CD4-positive, CD25-positive, alpha-beta regulatory T cell (primary cell): Measurements from ENCODE around the gene TFF2. TPM values are rescaled to one million over a fixed set of nuclear protein-coding genes. Genes with fewer than 3 reads are reported as not detected.

ENCODE experiments used
- ATAC-seq, 2 donors: fragments of 150-1000 bp; cut with Tn5 transposase; one replicate each; pipeline ENCODE4 v1.10.0; 2021; ENCODE audit warnings: low read depth in 2 of 2, moderate number of reproducible peaks in 2 of 2, moderate library complexity in 1 of 2
- DNase-seq, 3 donors: peaks; one replicate each; pipeline versions ENCODE4 v3.0.0 to v3.0.0-alpha.2; 2012 to 2022; ENCODE audit warnings: mixed read lengths in 1 of 3
- H3K27ac ChIP-seq: one replicate; pipeline ENCODE4 v1.7.0; 2013; ENCODE audit warnings: mild to moderate bottlenecking, low read length; ENCODE audit not compliant: insufficient read depth, poor library complexity, severe bottlenecking
- H3K27me3 ChIP-seq: one replicate; pipeline ENCODE4 v1.7.0; 2013; ENCODE audit warnings: low read length; ENCODE audit not compliant: control insufficient read depth, insufficient read depth
- H3K36me3 ChIP-seq: one replicate; pipeline ENCODE4 v1.7.0; 2013; ENCODE audit warnings: mild to moderate bottlenecking, low read length, moderate library complexity; ENCODE audit not compliant: control insufficient read depth, insufficient read depth
- H3K4me1 ChIP-seq: 2 replicates; pipeline ENCODE4 v1.7.0; 2013; ENCODE audit warnings: mild to moderate bottlenecking, low read length; ENCODE audit not compliant: insufficient read depth, control insufficient read depth, poor library complexity, severe bottlenecking
- H3K4me3 ChIP-seq: one replicate; pipeline ENCODE4 v1.7.0; 2013; ENCODE audit warnings: low read depth, mild to moderate bottlenecking, low read length, moderate library complexity
- H3K9me3 ChIP-seq, 2 experiments: 1 replicate in 1 of 2; 2 replicates in 1 of 2; pipeline ENCODE4 v1.7.0; 2013; ENCODE audit warnings: low read length in 2 of 2, mild to moderate bottlenecking in 1 of 2, moderate library complexity in 1 of 2; ENCODE audit not compliant: control insufficient read depth in 2 of 2
- H3K27ac Mint-ChIP-seq, 3 donors: one replicate each; pipeline ENCODE4 v1.8.0; 2020 to 2022; ENCODE audit warnings: mild to moderate bottlenecking in 3 of 3, mixed read lengths in 3 of 3, moderate library complexity in 2 of 3
- H3K27me3 Mint-ChIP-seq: one replicate; pipeline ENCODE4 v1.8.0; 2022; ENCODE audit warnings: mild to moderate bottlenecking, mixed read lengths
- H3K36me3 Mint-ChIP-seq: one replicate; pipeline ENCODE4 v1.8.0; 2020; ENCODE audit warnings: mixed read lengths
- H3K4me1 Mint-ChIP-seq, 4 donors: one replicate each; pipeline ENCODE4 v1.8.0; 2020 to 2022; ENCODE audit warnings: mixed read lengths in 4 of 4, mild to moderate bottlenecking in 1 of 4
- H3K4me3 Mint-ChIP-seq, 4 donors: one replicate each; pipeline ENCODE4 v1.8.0; 2020 to 2022; ENCODE audit warnings: mild to moderate bottlenecking in 4 of 4, mixed read lengths in 4 of 4, moderate library complexity in 3 of 4
- H3K9me3 Mint-ChIP-seq, 7 donors: one replicate each; pipeline ENCODE4 v1.8.0; 2020 to 2022; ENCODE audit warnings: mixed read lengths in 7 of 7, mild to moderate bottlenecking in 3 of 7, moderate library complexity in 2 of 7
- polyA plus RNA-seq, 4 donors: library from polyadenylated mRNA; unstranded; fragments of 300-500 nt; fragmentation: Illumina TruSeq; gene quantifications; one replicate each; pipeline ENCODE4 v1.2.3, GENCODE V29; 2021
- total RNA-seq: library from RNA; stranded (reverse); gene quantifications from one replicate; pipeline ENCODE4 v1.2.3, GENCODE V29; 2022

TFF2 gene
- total and polyA plus RNA-seq, 5 donors from 2014 or later, result not detected

- Histone ChIP-seq H3K27me3 (no peaks in the 10 kb centered on the region), H3K4me1 (peaks cover 3% of the 10 kb centered on the region), H3K27ac (no peak overlapping the region), H3K4me3 (no peak overlapping the region), H3K36me3 (no peaks in the 10 kb centered on the region), H3K9me3 (no peaks in the 10 kb centered on the region)
- DNase-seq (no peak), ATAC-seq (no peak)
- peaks cover 0 to 8% (median under 1%) of the 10 kb centered on the region in 4 donors for H3K4me1 Mint-ChIP-seq
- H3K9me3 Mint-ChIP-seq, result no peaks in the 10 kb centered on the region
- peaks cover 1% of the 10 kb centered on the region for H3K36me3 Mint-ChIP-seq
- no peak overlapping the region for H3K4me3 Mint-ChIP-seq
- peaks cover 14% of the 10 kb centered on the region for H3K27me3 Mint-ChIP-seq
- no peak overlapping the region for H3K27ac Mint-ChIP-seq
Measured at GRCh38 chr21:42319851-42320572, 30.8 kb downstream of the TFF2 start.

GRCh38 chr21:42319376-42319775, 31.4 kb downstream of the TFF2 start:
- peak in 1 of 2 donors; percentile 48 for ATAC-seq
- DNase-seq, result peak in 1 of 3 donors; percentile 18
- peaks cover 10% of the 10 kb centered on the region for H3K27me3 Mint-ChIP-seq
- H3K9me3 Mint-ChIP-seq, result no peaks in the 10 kb centered on the region
- Histone ChIP-seq H3K4me3 (no peak overlapping the region), H3K27ac (no peak overlapping the region), H3K9me3 (no peaks in the 10 kb centered on the region), H3K27me3 (no peaks in the 10 kb centered on the region), H3K36me3 (no peaks in the 10 kb centered on the region), H3K4me1 (peaks cover 3% of the 10 kb centered on the region)
- peaks cover 0 to 8% (median under 1%) of the 10 kb centered on the region in 4 donors for H3K4me1 Mint-ChIP-seq
- H3K4me3 Mint-ChIP-seq, result no peak overlapping the region
- no peaks in the 10 kb centered on the region for H3K36me3 Mint-ChIP-seq
- H3K27ac Mint-ChIP-seq, result no peak overlapping the region

GRCh38 chr21:42317826-42318746, 32.7 kb downstream of the TFF2 start:
- DNase-seq (no peak), ATAC-seq (no peak)
- Mint-ChIP-seq H3K9me3 (no peaks in the 10 kb centered on the region), H3K4me1 (peaks cover 0 to 8% (median under 1%) of the 10 kb centered on the region in 4 donors), H3K4me3 (no peak overlapping the region), H3K27me3 (peaks cover 1% of the 10 kb centered on the region), H3K36me3 (no peaks in the 10 kb centered on the region), H3K27ac (no peak overlapping the region)
- no peaks in the 10 kb centered on the region for H3K27me3 ChIP-seq
- peaks cover 3% of the 10 kb centered on the region for H3K4me1 ChIP-seq
- no peaks in the 10 kb centered on the region for H3K9me3 ChIP-seq
- H3K36me3 ChIP-seq, result no peaks in the 10 kb centered on the region
- H3K27ac ChIP-seq, result no peak overlapping the region
- no peak overlapping the region for H3K4me3 ChIP-seq

GRCh38 chr21:42317341-42317741, 33.5 kb downstream of the TFF2 start:
- H3K4me1 ChIP-seq, result peaks cover 3% of the 10 kb centered on the region
- no peaks in the 10 kb centered on the region for H3K9me3 ChIP-seq
- peaks cover 0 to 8% (median under 1%) of the 10 kb centered on the region in 4 donors for H3K4me1 Mint-ChIP-seq
- no peak overlapping the region for H3K4me3 ChIP-seq
- no peak overlapping the region for H3K27ac ChIP-seq
- H3K9me3 Mint-ChIP-seq, result no peaks in the 10 kb centered on the region
- H3K4me3 Mint-ChIP-seq, result no peak overlapping the region
- no peaks in the 10 kb centered on the region for H3K36me3 Mint-ChIP-seq
- ATAC-seq, result no peak
- DNase-seq, result no peak
- no peak overlapping the region for H3K27ac Mint-ChIP-seq
- no peaks in the 10 kb centered on the region for H3K27me3 ChIP-seq
- H3K36me3 ChIP-seq, result no peaks in the 10 kb centered on the region
- H3K27me3 Mint-ChIP-seq, result no peaks in the 10 kb centered on the region

GRCh38 chr21:42316891-42317290, 33.9 kb downstream of the TFF2 start:
- peak overlapping the region in 1 of 3 donors; percentile 80 for H3K27ac Mint-ChIP-seq
- H3K9me3 ChIP-seq, result no peaks in the 10 kb centered on the region
- no peak for DNase-seq
- H3K27me3 Mint-ChIP-seq, result no peaks in the 10 kb centered on the region
- no peaks in the 10 kb centered on the region for H3K9me3 Mint-ChIP-seq
- H3K4me1 ChIP-seq, result peaks cover 3% of the 10 kb centered on the region
- no peaks in the 10 kb centered on the region for H3K36me3 ChIP-seq
- H3K36me3 Mint-ChIP-seq, result no peaks in the 10 kb centered on the region
- no peaks in the 10 kb centered on the region for H3K27me3 ChIP-seq
- H3K4me1 Mint-ChIP-seq, result peaks cover 0 to 8% (median under 1%) of the 10 kb centered on the region in 4 donors
- H3K27ac ChIP-seq, result no peak overlapping the region
- H3K4me3 ChIP-seq, result no peak overlapping the region
- no peak overlapping the region for H3K4me3 Mint-ChIP-seq
- no peak for ATAC-seq

GRCh38 chr21:42315296-42315891, 35.4 kb downstream of the TFF2 start, which contains the start of gene TFF3:
Gene TFF3, minus strand, starts transcription at chr21:42315409. Its CDS starts 35 bp downstream, at chr21:42315374.
- Histone ChIP-seq H3K4me1 (peaks cover 3% of the 10 kb centered on the region), H3K36me3 (no peaks in the 10 kb centered on the region), H3K27ac (no peak within 1 kb of the TSS), H3K4me3 (no peak within 1 kb of the TSS), H3K27me3 (no peaks in the 10 kb centered on the region), H3K9me3 (no peaks in the 10 kb centered on the region)
- DNase-seq (no peak), ATAC-seq (no peak)
- no peaks in the 10 kb centered on the region for H3K36me3 Mint-ChIP-seq
- H3K4me3 Mint-ChIP-seq, result no peak within 1 kb of the TSS
- H3K4me1 Mint-ChIP-seq, result peaks cover 0 to 8% (median under 1%) of the 10 kb centered on the region in 4 donors
- H3K27ac Mint-ChIP-seq, result no peak within 1 kb of the TSS
- H3K9me3 Mint-ChIP-seq, result no peaks in the 10 kb centered on the region
- no peaks in the 10 kb centered on the region for H3K27me3 Mint-ChIP-seq

- Mint-ChIP-seq H3K4me3 (no peak overlapping the region), H3K9me3 (no peaks in the 10 kb centered on the region), H3K36me3 (no peaks in the 10 kb centered on the region), H3K27ac (no peak overlapping the region), H3K4me1 (peaks cover 0 to 9% (median under 1%) of the 10 kb centered on the region in 4 donors), H3K27me3 (no peaks in the 10 kb centered on the region)
- no peak overlapping the region for H3K27ac ChIP-seq
- H3K27me3 ChIP-seq, result no peaks in the 10 kb centered on the region
- no peak overlapping the region for H3K4me3 ChIP-seq
- no peak for DNase-seq
- ATAC-seq, result no peak
- H3K36me3 ChIP-seq, result no peaks in the 10 kb centered on the region
- H3K4me1 ChIP-seq, result peaks cover 5% of the 10 kb centered on the region
- H3K9me3 ChIP-seq, result no peaks in the 10 kb centered on the region
Measured at GRCh38 chr21:42314616-42315295, 36.0 kb downstream of the TFF2 start.
